H9 (cell line): ENCODE measurements around the gene ITPR3. TPM values are rescaled to one million over a fixed set of nuclear protein-coding genes. Genes with fewer than 3 reads are reported as not detected.

ENCODE experiments used
- DNase-seq: peaks from one replicate; pipeline ENCODE4 v3.0.0-alpha.2; 2017
- H2AFZ ChIP-seq: one replicate; pipeline ENCODE4 v1.6.1; 2013; ENCODE audit warnings: mild to moderate bottlenecking, low read length, control low read depth, moderate library complexity
- H2AK5ac ChIP-seq: 2 replicates; pipeline ENCODE4 v1.6.1; 2013; ENCODE audit warnings: low read length, control low read depth, mixed read lengths; ENCODE audit not compliant: insufficient read length
- H2BK120ac ChIP-seq: one replicate; pipeline ENCODE4 v1.6.1; 2013; ENCODE audit warnings: low read depth, mild to moderate bottlenecking, low read length, control low read depth, inconsistent platforms; ENCODE audit not compliant: poor library complexity, severe bottlenecking
- H2BK12ac ChIP-seq: 2 replicates; pipeline ENCODE4 v1.6.1; 2013; ENCODE audit warnings: low read length, control low read depth, mixed read lengths, low read depth; ENCODE audit not compliant: insufficient read length
- H2BK15ac ChIP-seq: 2 replicates; pipeline ENCODE4 v1.6.1; 2013; ENCODE audit warnings: low read depth, low read length, control low read depth
- H2BK20ac ChIP-seq: one replicate; pipeline ENCODE4 v1.6.1; 2013; ENCODE audit warnings: low read depth, mild to moderate bottlenecking, low read length, control low read depth, inconsistent platforms; ENCODE audit not compliant: poor library complexity, severe bottlenecking
- H2BK5ac ChIP-seq: 2 replicates; pipeline ENCODE4 v1.6.1; 2013; ENCODE audit warnings: low read length, control low read depth, mixed read lengths; ENCODE audit not compliant: insufficient read length
- H3K14ac ChIP-seq: 2 replicates; pipeline ENCODE4 v1.6.1; 2013; ENCODE audit warnings: low read length, control low read depth; ENCODE audit not compliant: insufficient read depth
- H3K18ac ChIP-seq: 2 replicates; pipeline ENCODE4 v1.6.1; 2013; ENCODE audit warnings: low read depth, mild to moderate bottlenecking, mixed read lengths, low read length, control low read depth; ENCODE audit not compliant: insufficient read length
- H3K23ac ChIP-seq: 2 replicates; pipeline ENCODE4 v1.6.1; 2013; ENCODE audit warnings: low read length, control low read depth, mixed read lengths, low read depth; ENCODE audit not compliant: insufficient read length
- H3K23me2 ChIP-seq: 2 replicates; pipeline ENCODE4 v1.6.1; 2013; ENCODE audit warnings: low read depth, mild to moderate bottlenecking, mixed read lengths, low read length, control low read depth; ENCODE audit not compliant: insufficient read length, poor library complexity, severe bottlenecking
- H3K27ac ChIP-seq: 2 replicates; pipeline ENCODE4 v1.5.1; 2013; ENCODE audit warnings: low read length, control low read depth, mixed read lengths, low read depth; ENCODE audit not compliant: insufficient read length
- H3K27me3 ChIP-seq: 2 replicates; pipeline ENCODE4 v1.6.1; 2013; ENCODE audit warnings: low read length, control low read depth, inconsistent platforms; ENCODE audit not compliant: insufficient read depth
- H3K4ac ChIP-seq: 2 replicates; pipeline ENCODE4 v1.6.1; 2013; ENCODE audit warnings: low read depth, mild to moderate bottlenecking, control low read depth, inconsistent platforms, low read length, moderate library complexity
- H3K4me1 ChIP-seq: 2 replicates; pipeline ENCODE4 v1.6.1; 2013; ENCODE audit warnings: low read length, control low read depth, inconsistent platforms; ENCODE audit not compliant: insufficient read depth
- H3K4me2 ChIP-seq: 2 replicates; pipeline ENCODE4 v1.6.1; 2013; ENCODE audit warnings: low read length, control low read depth, mixed read lengths; ENCODE audit not compliant: insufficient read length, insufficient read depth
- H3K56ac ChIP-seq: 2 replicates; pipeline ENCODE4 v1.6.1; 2013; ENCODE audit warnings: low read depth, mild to moderate bottlenecking, mixed read lengths, low read length, control low read depth; ENCODE audit not compliant: insufficient read length
- H3K79me1 ChIP-seq: 2 replicates; pipeline ENCODE4 v1.6.1; 2013; ENCODE audit warnings: low read depth, mild to moderate bottlenecking, moderate library complexity, low read length, control low read depth, inconsistent platforms; ENCODE audit not compliant: insufficient read depth, poor library complexity, severe bottlenecking
- H3K79me2 ChIP-seq: 2 replicates; pipeline ENCODE4 v1.6.1; 2013; ENCODE audit warnings: low read length, control low read depth, inconsistent platforms; ENCODE audit not compliant: insufficient read depth
- H3K9ac ChIP-seq: 2 replicates; pipeline ENCODE4 v1.6.1; 2013; ENCODE audit warnings: low read length, control low read depth, mixed read lengths; ENCODE audit not compliant: insufficient read length; ENCODE audit errors: extremely low read depth
- H3K9me3 ChIP-seq: one replicate; pipeline ENCODE4 v1.6.1; 2013; ENCODE audit warnings: low read depth, low read length, inconsistent platforms; ENCODE audit not compliant: control insufficient read depth
- H3T11ph ChIP-seq: one replicate; pipeline ENCODE4 v1.6.1; 2013; ENCODE audit warnings: mild to moderate bottlenecking, low read length, control low read depth, inconsistent platforms
- H4K20me1 ChIP-seq: one replicate; pipeline ENCODE4 v1.6.1; 2013; ENCODE audit not compliant: control insufficient read depth, insufficient read length, insufficient read depth
- H4K5ac ChIP-seq: 2 replicates; pipeline ENCODE4 v1.6.1; 2013; ENCODE audit warnings: low read depth, mild to moderate bottlenecking, mixed read lengths, low read length, control low read depth; ENCODE audit not compliant: insufficient read length
- H4K8ac ChIP-seq: replicated peaks from 2 replicates; pipeline ENCODE4 v1.6.1; 2013; ENCODE audit warnings: low read length, control low read depth, mixed read lengths, low read depth; ENCODE audit not compliant: insufficient read length
- H4K91ac ChIP-seq: 2 replicates; pipeline ENCODE4 v1.6.1; 2013; ENCODE audit warnings: low read depth, mild to moderate bottlenecking, moderate library complexity, mixed read lengths, low read length, control low read depth; ENCODE audit not compliant: insufficient read length
- H3K27ac Mint-ChIP-seq, 3 experiments: 2 replicates in 2 of 3; 3 replicates in 1 of 3; pipeline ENCODE4 v1.8.0; 2020 to 2021; ENCODE audit warnings: mixed read lengths in 3 of 3, mild to moderate bottlenecking in 1 of 3, moderate library complexity in 1 of 3
- H3K27me3 Mint-ChIP-seq: 2 replicates; pipeline ENCODE4 v1.8.0; 2021; ENCODE audit warnings: low read depth, mild to moderate bottlenecking, moderate library complexity, mixed read lengths
- H3K36me3 Mint-ChIP-seq, 3 experiments: 2 replicates in 2 of 3; 3 replicates in 1 of 3; pipeline ENCODE4 v1.8.0; 2020 to 2021; ENCODE audit warnings: low read depth in 3 of 3, mixed read lengths in 3 of 3; ENCODE audit not compliant: insufficient read depth in 1 of 3
- H3K4me1 Mint-ChIP-seq, 2 experiments: 2 replicates each; pipeline ENCODE4 v1.8.0; 2020; ENCODE audit warnings: mixed read lengths in 2 of 2
- H3K4me3 Mint-ChIP-seq, 2 experiments: 2 replicates in 1 of 2; 3 replicates in 1 of 2; pipeline ENCODE4 v1.8.0; 2020 to 2021; ENCODE audit warnings: mild to moderate bottlenecking in 2 of 2, mixed read lengths in 2 of 2, moderate library complexity in 1 of 2
- H3K9me3 Mint-ChIP-seq, 2 experiments: 2 replicates in 1 of 2; 3 replicates in 1 of 2; pipeline ENCODE4 v1.8.0; 2020; ENCODE audit warnings: mild to moderate bottlenecking in 2 of 2, mixed read lengths in 2 of 2, moderate library complexity in 1 of 2
- CTCF ChIP-seq: fragments of 200-600 bp; sonication (generic); conservative IDR thresholded peaks from 3 replicates; pipeline ENCODE4 v1.8.0; 2021; ENCODE audit warnings: antibody characterized with exemption, mild to moderate bottlenecking
- WGBS: extraction: QIAGEN DNeasy Blood & Tissue Kit; methylation state at CpG from one replicate; pipeline ENCODE4 v1.1.7; 2013; ENCODE audit warnings: missing lambda C conversion rate, low lambda C conversion rate, mixed read lengths; ENCODE audit not compliant: insufficient read length; ENCODE audit errors: extremely low coverage; 5-methylcytosine and 5-hydroxymethylcytosine counted together
- total RNA-seq: library from RNA; stranded (reverse); gene quantifications from 2 replicates; pipeline ENCODE4 v1.2.1, GENCODE V29; 2021

Gene ITPR3
- total RNA-seq, 1 experiment from 2014 or later: 40.3 TPM

GRCh38 chr6:33577718-33578117, 43.4 kb upstream of the ITPR3 start:
- H2BK15ac ChIP-seq: no peak overlapping the region
- no peak overlapping the region for H4K5ac ChIP-seq
- H3K23ac ChIP-seq: no peak overlapping the region
- H3K14ac ChIP-seq: no peak overlapping the region
- no peak overlapping the region for H2AK5ac ChIP-seq
- no peak overlapping the region for H3K9ac ChIP-seq
- no peak overlapping the region for H3K4me3 Mint-ChIP-seq
- H3K79me1 ChIP-seq: peaks cover 4% of the 10 kb centered on the region
- H3K9me3 Mint-ChIP-seq: no peaks in the 10 kb centered on the region
- no peaks in the 10 kb centered on the region for H3K4me1 ChIP-seq
- H2BK5ac ChIP-seq: no peak overlapping the region
- no peak overlapping the region for H3K18ac ChIP-seq
- no peak overlapping the region for H3T11ph ChIP-seq
- H3K9me3 ChIP-seq: no peaks in the 10 kb centered on the region
- no peak for DNase-seq
- no peak overlapping the region for H4K8ac ChIP-seq
- no CpG with 5 or more reads among the region's 6 CpGs for WGBS
- H3K27me3 ChIP-seq: no peaks in the 10 kb centered on the region
- TF ChIP-seq CTCF: no peak
- H3K23me2 ChIP-seq: peaks cover 5% of the 10 kb centered on the region
- peaks cover 6 to 15% of the 10 kb centered on the region in 2 experiments; a peak in 3 of 4 replicates for H3K4me1 Mint-ChIP-seq
- peaks cover 15 to 38% (median 27%) of the 10 kb centered on the region in 3 experiments for H3K36me3 Mint-ChIP-seq
- no peak overlapping the region for H2AFZ ChIP-seq
- no peak overlapping the region for H3K4me2 ChIP-seq
- H3K56ac ChIP-seq: no peak overlapping the region
- H2BK12ac ChIP-seq: no peak overlapping the region
- H2BK120ac ChIP-seq: no peak overlapping the region
- H3K27ac ChIP-seq: no peak overlapping the region
- no peaks in the 10 kb centered on the region for H3K27me3 Mint-ChIP-seq
- H4K20me1 ChIP-seq: no peaks in the 10 kb centered on the region
- H3K4ac ChIP-seq: no peak overlapping the region
- no peak overlapping the region for H3K27ac Mint-ChIP-seq
- no peak overlapping the region for H4K91ac ChIP-seq
- H3K79me2 ChIP-seq: no peaks in the 10 kb centered on the region; the same call in 1 of the 2 replicates
- H2BK20ac ChIP-seq: no peak overlapping the region
